ENCODE results near the gene ZFYVE28.

The ZFYVE28 gene

GRCh38 chr4:2297606-2298531 is 120.6 kb downstream of the ZFYVE28 start:
- FAIRE-seq (no peak), DNase-seq (ENCODE audit: extremely low spot score, insufficient read length, low read depth) (no peak)

- DNase-seq (ENCODE audit: extremely low spot score, insufficient read length, low read depth) (no peak), FAIRE-seq (no peak)
These were observed 121.5 kb downstream of the ZFYVE28 start for GRCh38 chr4:2296631-2297601.

GRCh38 chr4:2295900-2296442 is 122.5 kb downstream of the ZFYVE28 start:
- FAIRE-seq (no peak), DNase-seq (ENCODE audit: extremely low spot score, insufficient read length, low read depth) (no peak)

- no peak for FAIRE-seq
These were observed 122.9 kb downstream of the ZFYVE28 start for GRCh38 chr4:2295500-2295899.

GRCh38 chr4:2292646-2293108 is 125.8 kb downstream of the ZFYVE28 start:
- FAIRE-seq = no peak
- no peak for DNase-seq (ENCODE audit: extremely low spot score, insufficient read length, low read depth)

More at GRCh38 chr4:2295500-2295899, 122.9 kb downstream of the ZFYVE28 start:
- DNase-seq (ENCODE audit: extremely low spot score, insufficient read length, low read depth) = no peak

- DNase-seq (ENCODE audit: extremely low spot score, insufficient read length, low read depth) = no peak
- FAIRE-seq = no peak
These were observed 126.5 kb downstream of the ZFYVE28 start for GRCh38 chr4:2291705-2292645.

- FAIRE-seq = peak; percentile 33
- peak; percentile 22 for DNase-seq (ENCODE audit: extremely low spot score, insufficient read length, low read depth)
These were observed 127.3 kb downstream of the ZFYVE28 start for GRCh38 chr4:2290974-2291704.

- no peak for FAIRE-seq
- no peak for DNase-seq (ENCODE audit: extremely low spot score, insufficient read length, low read depth)
These were observed 128.0 kb downstream of the ZFYVE28 start for GRCh38 chr4:2290488-2290887.

- FAIRE-seq (no peak), DNase-seq (ENCODE audit: extremely low spot score, insufficient read length, low read depth) (no peak)
These were observed 128.5 kb downstream of the ZFYVE28 start for GRCh38 chr4:2289955-2290333.

GRCh38 chr4:2289311-2289954 is 129.0 kb downstream of the ZFYVE28 start:
- FAIRE-seq (no peak), DNase-seq (ENCODE audit: extremely low spot score, insufficient read length, low read depth) (no peak)

- no peak for FAIRE-seq
- no peak for DNase-seq (ENCODE audit: extremely low spot score, insufficient read length, low read depth)
These were observed 130.3 kb downstream of the ZFYVE28 start for GRCh38 chr4:2288051-2288541.

- no peak for DNase-seq (ENCODE audit: extremely low spot score, insufficient read length, low read depth)
- FAIRE-seq = no peak
These were observed 130.9 kb downstream of the ZFYVE28 start for GRCh38 chr4:2287594-2287915.

- FAIRE-seq (no peak), DNase-seq (ENCODE audit: extremely low spot score, insufficient read length, low read depth) (no peak)
These were observed 131.4 kb downstream of the ZFYVE28 start for GRCh38 chr4:2286904-2287593.

- no peak for FAIRE-seq
- DNase-seq (ENCODE audit: extremely low spot score, insufficient read length, low read depth) = no peak
These were observed 132.6 kb downstream of the ZFYVE28 start for GRCh38 chr4:2285613-2286381.

- no peak for FAIRE-seq
- DNase-seq (ENCODE audit: extremely low spot score, insufficient read length, low read depth) = no peak
These were observed 133.4 kb downstream of the ZFYVE28 start for GRCh38 chr4:2284934-2285612.
